BLaER1 (cell line): ENCODE data around the gene BCAR1.

Experiments
- H3K27ac ChIP-seq: shearing (Covaris generic); formaldehyde crosslinking; 2 replicates; pipeline ENCODE4 v1.8.1; 2022
- H3K27me3 ChIP-seq: shearing (Covaris generic); formaldehyde crosslinking; 2 replicates; pipeline ENCODE4 v1.8.1; 2022
- H3K36me3 ChIP-seq: shearing (Covaris generic); formaldehyde crosslinking; 2 replicates; pipeline ENCODE4 v1.8.1; 2022
- H3K4me1 ChIP-seq: shearing (Covaris generic); formaldehyde crosslinking; 2 replicates; pipeline ENCODE4 v1.8.1; 2022
- H3K4me2 ChIP-seq: shearing (Covaris generic); formaldehyde crosslinking; 2 replicates; pipeline ENCODE4 v1.8.1; 2022
- H3K4me3 ChIP-seq: shearing (Covaris generic); formaldehyde crosslinking; 2 replicates; pipeline ENCODE4 v1.8.1; 2022
- H3K9ac ChIP-seq: shearing (Covaris generic); formaldehyde crosslinking; 2 replicates; pipeline ENCODE4 v1.8.1; 2022
- H3K9me3 ChIP-seq: shearing (Covaris generic); formaldehyde crosslinking; 2 replicates; pipeline ENCODE4 v1.8.1; 2022
- H4K20me1 ChIP-seq: shearing (Covaris generic); formaldehyde crosslinking; 2 replicates; pipeline ENCODE4 v1.8.1; 2022
- Cebpa-rat ChIP-seq: shearing (Covaris generic); IDR thresholded peaks from 2 replicates; pipeline ENCODE4 v1.8.1; 2022

Gene BCAR1

DNA sequence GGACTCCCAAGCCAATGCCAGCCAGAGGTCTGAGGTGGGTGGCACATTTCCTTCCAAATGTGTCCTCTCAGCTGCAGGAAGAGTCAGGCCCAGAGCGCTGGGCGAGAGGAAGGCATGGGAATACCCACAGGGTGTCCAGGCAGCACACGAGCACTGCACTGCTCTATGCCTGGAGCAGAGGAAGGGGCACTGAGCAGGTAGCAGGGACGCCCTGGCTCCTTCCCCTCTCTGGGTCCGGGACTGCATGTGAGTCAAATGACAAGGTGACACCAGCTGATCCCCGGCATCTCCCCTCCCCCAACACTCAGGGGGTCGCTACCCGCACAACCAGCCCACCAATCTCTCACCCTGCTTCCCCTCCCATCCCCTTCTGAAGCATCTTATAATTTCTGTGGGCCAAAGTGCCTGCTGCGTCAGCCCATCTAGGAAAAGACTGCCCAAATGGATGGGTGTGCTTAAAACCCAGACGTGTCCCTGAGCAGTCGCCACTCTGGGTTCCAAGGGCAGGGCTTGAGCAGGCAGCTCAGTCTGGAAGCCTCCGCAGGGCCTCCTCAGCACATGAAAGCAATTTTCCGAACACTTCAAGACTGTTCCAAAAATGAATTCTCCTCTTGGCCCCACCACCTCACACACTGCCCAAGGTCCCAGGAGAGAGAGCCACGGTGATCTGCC, 12.0 kb upstream of the BCAR1 start:
- Histone ChIP-seq H3K4me3 (no peak overlapping the region), H4K20me1 (peaks cover 60% of the 10 kb centered on the region), H3K27me3 (peaks cover 70% of the 10 kb centered on the region), H3K36me3 (no peaks in the 10 kb centered on the region), H3K9me3 (no peaks in the 10 kb centered on the region), H3K27ac (no peak overlapping the region), H3K9ac (no peak overlapping the region), H3K4me1 (peaks cover 34% of the 10 kb centered on the region), H3K4me2 (0 out of 2 replicates have a peak overlapping the region, but pooled peaks have one; percentile 1)
- no peak for TF ChIP-seq Cebpa-rat

- peaks cover 66% of the 10 kb centered on the region for H4K20me1 ChIP-seq
- H3K4me1 ChIP-seq: peaks cover 34% of the 10 kb centered on the region
- H3K4me2 ChIP-seq: no peak overlapping the region
- H3K9ac ChIP-seq: no peak overlapping the region
- H3K36me3 ChIP-seq: no peaks in the 10 kb centered on the region
- H3K27me3 ChIP-seq: peaks cover 64% of the 10 kb centered on the region
- H3K9me3 ChIP-seq: no peaks in the 10 kb centered on the region
- no peak for TF ChIP-seq Cebpa-rat
- H3K4me3 ChIP-seq: no peak overlapping the region
- no peak overlapping the region for H3K27ac ChIP-seq
These were observed 11.3 kb upstream of the BCAR1 start for GRCh38 chr16:75262800-75263127.

- H4K20me1 ChIP-seq: peaks cover 68% of the 10 kb centered on the region
- no peak overlapping the region for H3K4me2 ChIP-seq
- H3K9me3 ChIP-seq: no peaks in the 10 kb centered on the region
- no peak for TF ChIP-seq Cebpa-rat
- H3K27ac ChIP-seq: no peak overlapping the region
- no peak overlapping the region for H3K4me3 ChIP-seq
- H3K36me3 ChIP-seq: no peaks in the 10 kb centered on the region
- H3K9ac ChIP-seq: no peak overlapping the region
- H3K27me3 ChIP-seq: peaks cover 58% of the 10 kb centered on the region
- peaks cover 34% of the 10 kb centered on the region for H3K4me1 ChIP-seq
These were observed 10.8 kb upstream of the BCAR1 start for GRCh38 chr16:75262104-75262799.

- Histone ChIP-seq H4K20me1 (peaks cover 73% of the 10 kb centered on the region), H3K4me3 (no peak overlapping the region), H3K9me3 (no peaks in the 10 kb centered on the region), H3K4me2 (no peak overlapping the region), H3K9ac (no peak overlapping the region), H3K27ac (no peak overlapping the region), H3K4me1 (peaks cover 31% of the 10 kb centered on the region), H3K27me3 (peaks cover 52% of the 10 kb centered on the region), H3K36me3 (no peaks in the 10 kb centered on the region)
- TF ChIP-seq Cebpa-rat: no peak
These were observed 10.2 kb upstream of the BCAR1 start for GRCh38 chr16:75261590-75262078.

- Histone ChIP-seq H3K36me3 (no peaks in the 10 kb centered on the region), H4K20me1 (peaks cover 75% of the 10 kb centered on the region), H3K9ac (no peak overlapping the region), H3K9me3 (no peaks in the 10 kb centered on the region), H3K4me1 (peaks cover 25% of the 10 kb centered on the region), H3K27ac (no peak overlapping the region), H3K27me3 (peaks cover 46% of the 10 kb centered on the region), H3K4me2 (no peak overlapping the region), H3K4me3 (no peak overlapping the region)
- no peak for TF ChIP-seq Cebpa-rat
These were observed 9.6 kb upstream of the BCAR1 start for GRCh38 chr16:75260851-75261589.

DNA sequence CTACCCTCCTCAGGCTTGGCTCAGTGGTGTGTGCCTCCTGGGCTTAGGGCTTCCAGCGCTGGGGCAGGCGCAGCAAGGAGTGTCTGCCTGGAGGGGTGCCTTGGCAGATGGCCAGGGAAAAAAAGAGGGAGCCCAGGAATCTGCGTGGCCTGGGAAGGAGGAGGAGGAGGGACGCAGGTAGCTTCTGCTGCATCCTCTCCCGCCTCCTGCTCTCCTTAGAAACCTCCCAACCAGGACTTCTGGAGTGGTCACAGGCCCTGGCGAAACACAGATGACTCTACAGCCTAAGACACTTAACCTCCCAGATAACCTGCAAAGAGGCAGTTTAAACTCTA, 7.3 kb upstream of the BCAR1 start:
- Histone ChIP-seq H3K4me2 (no peak overlapping the region), H3K36me3 (no peaks in the 10 kb centered on the region), H3K27ac (no peak overlapping the region), H3K27me3 (peaks cover 28% of the 10 kb centered on the region), H4K20me1 (peaks cover 68% of the 10 kb centered on the region), H3K4me3 (no peak overlapping the region), H3K4me1 (peaks cover 8% of the 10 kb centered on the region; the same call in 1 of the 2 replicates), H3K9me3 (no peaks in the 10 kb centered on the region), H3K9ac (no peak overlapping the region)
- TF ChIP-seq Cebpa-rat: no peak

- no peak overlapping the region for H3K9ac ChIP-seq
- H3K4me1 ChIP-seq: peaks cover 5% of the 10 kb centered on the region; the same call in 1 of the 2 replicates
- no peak overlapping the region for H3K27ac ChIP-seq
- TF ChIP-seq Cebpa-rat: no peak
- H3K36me3 ChIP-seq: no peaks in the 10 kb centered on the region
- H4K20me1 ChIP-seq: peaks cover 68% of the 10 kb centered on the region
- H3K4me2 ChIP-seq: no peak overlapping the region
- no peaks in the 10 kb centered on the region for H3K9me3 ChIP-seq
- peaks cover 28% of the 10 kb centered on the region for H3K27me3 ChIP-seq
- H3K4me3 ChIP-seq: no peak overlapping the region
These were observed 6.7 kb upstream of the BCAR1 start for GRCh38 chr16:75257886-75258806.

DNA sequence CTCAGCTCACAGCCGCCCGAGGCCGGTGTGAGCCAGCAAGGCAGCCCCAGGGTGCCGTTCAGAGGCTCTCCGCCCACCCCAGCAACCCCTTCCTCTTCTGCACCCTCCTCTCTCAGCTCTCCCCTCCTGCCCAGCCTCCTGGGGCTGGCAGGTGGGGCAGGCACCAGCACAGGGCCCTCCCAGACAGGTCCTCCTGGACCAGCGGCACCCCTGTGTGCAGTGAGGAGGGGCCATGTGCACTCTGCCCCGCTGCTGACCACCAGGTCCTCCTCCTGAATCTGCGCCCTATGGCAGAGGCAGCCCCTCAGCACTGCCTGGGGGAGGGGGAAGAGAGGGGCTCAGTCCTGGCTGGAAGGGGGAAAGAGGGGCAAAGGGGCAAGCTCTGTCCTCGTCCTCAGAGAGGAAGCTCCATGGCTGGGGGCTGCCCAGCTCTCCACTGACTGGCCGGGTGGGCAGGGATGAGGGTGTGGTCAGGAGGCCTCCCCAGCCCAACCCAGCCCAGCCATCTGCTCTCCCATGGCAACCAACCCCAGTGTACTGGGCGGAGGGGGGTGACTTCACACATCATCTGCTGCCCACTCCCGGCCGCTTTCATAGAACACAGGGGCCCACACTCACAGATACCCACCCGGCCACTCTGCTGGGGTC, 5.4 kb upstream of the BCAR1 start:
- TF ChIP-seq Cebpa-rat: no peak
- Histone ChIP-seq H3K9ac (no peak overlapping the region), H3K27me3 (peaks cover 28% of the 10 kb centered on the region), H3K4me2 (no peak overlapping the region), H3K4me1 (peaks cover 5% of the 10 kb centered on the region; the same call in 1 of the 2 replicates), H3K36me3 (no peaks in the 10 kb centered on the region), H3K4me3 (no peak overlapping the region), H3K27ac (no peak overlapping the region), H4K20me1 (peaks cover 70% of the 10 kb centered on the region), H3K9me3 (no peaks in the 10 kb centered on the region)

DNA sequence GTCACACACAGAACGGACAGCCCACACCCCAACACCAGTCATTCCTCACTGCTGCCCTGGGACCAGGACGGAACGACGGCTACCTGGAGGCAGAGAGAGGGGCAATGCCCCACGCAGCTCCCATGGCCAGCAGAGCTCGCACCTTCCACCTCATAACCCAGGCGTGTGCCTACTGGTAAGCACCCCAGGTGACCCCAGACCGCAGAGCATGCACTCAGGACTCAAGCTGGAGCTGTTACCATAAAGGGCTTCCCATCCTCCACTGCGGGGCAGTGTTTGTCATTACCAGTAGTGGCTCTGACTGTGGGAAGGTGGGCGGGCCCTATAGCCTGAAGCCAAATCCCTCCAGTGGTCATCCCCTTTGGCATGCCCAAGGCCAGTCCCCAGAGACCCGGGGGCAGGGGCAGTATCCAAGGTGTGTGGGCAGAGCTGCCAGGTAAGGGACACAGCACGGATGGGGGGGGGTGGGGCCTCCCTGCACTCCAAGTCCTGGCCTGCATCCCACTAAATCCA, 4.7 kb upstream of the BCAR1 start:
- H3K4me2 ChIP-seq: no peak overlapping the region
- H3K9ac ChIP-seq: no peak overlapping the region
- H4K20me1 ChIP-seq: peaks cover 68% of the 10 kb centered on the region
- H3K27ac ChIP-seq: no peak overlapping the region
- no peak for TF ChIP-seq Cebpa-rat
- H3K4me1 ChIP-seq: peaks cover 8% of the 10 kb centered on the region
- H3K36me3 ChIP-seq: no peaks in the 10 kb centered on the region
- H3K4me3 ChIP-seq: no peak overlapping the region
- H3K27me3 ChIP-seq: peaks cover 34% of the 10 kb centered on the region
- H3K9me3 ChIP-seq: no peaks in the 10 kb centered on the region
